ENCODE results near the gene DHCR24.

- no peak for TF ChIP-seq CTCF (IDR thresholded peaks at IDR 0.05; ENCODE audit: low read length)
- TF ChIP-seq EZH2 (optimal IDR thresholded peaks at IDR 0.05; ENCODE audit: low read depth, low read length), result no peak
- no peak for TF ChIP-seq EZH2phosphoT487 (IDR thresholded peaks at IDR 0.05; ENCODE audit: low read length)
Observed at GRCh38 chr1:54927472-54928240, 40.7 kb upstream of the DHCR24 start.
